Activated CD8-positive, alpha-beta memory T cell treated with anti-CD3 and anti-CD28 coated beads for 4 hours (primary cell): ENCODE data around the gene IMMP2L.
"Not testable (repeated sequence)": the region's sequence is repeated elsewhere in the genome, so short reads cannot be mapped to it uniquely, and the experiment has no call there.

Experiments used
- DNase-seq, 2 donors: peaks; one replicate each; pipeline ENCODE4 v3.0.0-alpha.2; 2020; ENCODE audit warnings: low read depth in 2 of 2

IMMP2L gene

GRCh38 chr7:111076205-111076604, 486.1 kb downstream of the IMMP2L start:
- peak in 1 of 2 donors; percentile 16 for DNase-seq

GRCh38 chr7:111075498-111075897, 486.8 kb downstream of the IMMP2L start:
- DNase-seq = no peak

- no peak for DNase-seq
These were observed 487.5 kb downstream of the IMMP2L start for GRCh38 chr7:111074748-111075146.

GRCh38 chr7:111074071-111074747, 488.1 kb downstream of the IMMP2L start:
- no peak for DNase-seq

- not testable (repeated sequence) for DNase-seq
These were observed 489.6 kb downstream of the IMMP2L start for GRCh38 chr7:111072658-111073057.

- DNase-seq = no peak
These were observed 490.7 kb downstream of the IMMP2L start for GRCh38 chr7:111071556-111071955.

GRCh38 chr7:111068618-111069017, 493.7 kb downstream of the IMMP2L start:
- no peak for DNase-seq

- DNase-seq = no peak
These were observed 494.6 kb downstream of the IMMP2L start for GRCh38 chr7:111067682-111068081.

GRCh38 chr7:111067251-111067650, 495.0 kb downstream of the IMMP2L start:
- no peak for DNase-seq

- no peak for DNase-seq
These were observed 499.1 kb downstream of the IMMP2L start for GRCh38 chr7:111063166-111063565.

- DNase-seq = no peak
These were observed 502.5 kb downstream of the IMMP2L start for GRCh38 chr7:111059833-111060232.

GRCh38 chr7:111057066-111057465, 505.2 kb downstream of the IMMP2L start:
- no peak for DNase-seq

- no peak for DNase-seq
These were observed 505.9 kb downstream of the IMMP2L start for GRCh38 chr7:111056371-111056770.

- no peak for DNase-seq
These were observed 509.3 kb downstream of the IMMP2L start for GRCh38 chr7:111053035-111053434.

GRCh38 chr7:111051832-111052231, 510.5 kb downstream of the IMMP2L start:
- DNase-seq = no peak

- no peak for DNase-seq
These were observed 511.3 kb downstream of the IMMP2L start for GRCh38 chr7:111050875-111051416.

GRCh38 chr7:111049971-111050680, 512.2 kb downstream of the IMMP2L start:
- DNase-seq = no peak

- no peak for DNase-seq
These were observed 514.7 kb downstream of the IMMP2L start for GRCh38 chr7:111047595-111047994.

- no peak for DNase-seq
These were observed 516.8 kb downstream of the IMMP2L start for GRCh38 chr7:111045449-111045848.

GRCh38 chr7:111043561-111043960, 518.7 kb downstream of the IMMP2L start:
- no peak for DNase-seq

GRCh38 chr7:111042842-111043241, 519.5 kb downstream of the IMMP2L start:
- DNase-seq = no peak

GRCh38 chr7:111041577-111041976, 520.7 kb downstream of the IMMP2L start:
- no peak for DNase-seq

GRCh38 chr7:111038185-111038584, 524.1 kb downstream of the IMMP2L start:
- DNase-seq = no peak
